Measurements from ENCODE around the gene PCDHB11. TPM values are rescaled to one million over a fixed set of nuclear protein-coding genes. Genes with fewer than 3 reads are reported as not detected.
"Not testable (repeated sequence)": the region's sequence is repeated elsewhere in the genome, so short reads cannot be mapped to it uniquely, and the experiment has no call there.

PCDHB11 gene
- total RNA-seq, 1 experiment from 2014 or later, result 0.34 TPM

DNA sequence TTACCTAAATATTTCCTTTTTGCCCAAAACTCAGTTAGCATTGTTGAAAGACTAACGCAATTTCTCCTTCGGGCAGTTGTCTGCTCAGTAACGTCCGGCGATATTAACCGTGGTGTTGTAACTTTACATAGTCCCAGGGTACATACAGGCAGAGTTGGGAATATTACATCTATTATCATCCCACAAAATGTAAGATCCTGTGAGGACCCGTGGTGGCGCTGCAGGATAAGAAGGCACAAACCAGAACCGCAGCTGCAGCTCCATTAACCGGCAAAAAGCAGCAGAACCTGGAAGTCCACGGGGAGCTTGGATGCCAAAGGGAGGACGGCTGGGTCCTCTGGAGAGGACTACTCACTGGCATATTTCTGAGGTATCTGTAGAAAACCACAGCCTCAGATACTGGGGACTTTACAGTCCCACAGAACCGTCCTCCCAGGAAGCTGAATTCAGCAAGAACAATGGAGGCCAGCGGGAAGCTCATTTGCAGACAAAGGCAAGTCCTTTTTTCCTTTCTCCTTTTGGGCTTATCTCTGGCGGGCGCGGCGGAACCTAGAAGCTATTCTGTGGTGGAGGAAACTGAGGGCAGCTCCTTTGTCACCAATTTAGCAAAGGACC is 21.7 kb upstream of the PCDHB11 start, which contains the start of gene PCDHB8:
PCDHB8 (plus strand) TSS at position 214 of the 615 bp plus-strand sequence; CDS start at position 459, 245 bp downstream.
- not testable (repeated sequence) for H3K9me3 ChIP-seq (replicated peaks); H3K27ac ChIP-seq

DNA sequence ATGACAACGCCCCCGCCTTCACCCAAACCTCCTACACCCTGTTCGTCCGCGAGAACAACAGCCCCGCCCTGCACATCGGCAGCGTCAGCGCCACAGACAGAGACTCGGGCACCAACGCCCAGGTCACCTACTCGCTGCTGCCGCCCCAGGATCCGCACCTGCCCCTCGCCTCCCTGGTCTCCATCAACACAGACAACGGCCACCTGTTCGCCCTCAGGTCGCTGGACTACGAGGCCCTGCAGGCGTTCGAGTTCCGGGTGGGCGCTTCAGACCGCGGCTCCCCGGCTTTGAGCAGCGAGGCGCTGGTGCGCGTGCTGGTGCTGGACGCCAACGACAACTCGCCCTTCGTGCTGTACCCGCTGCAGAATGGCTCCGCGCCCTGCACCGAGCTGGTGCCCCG is 20.1 kb upstream of the PCDHB11 start:
- H3K27me3 ChIP-seq (replicated peaks); DNase-seq (ENCODE audit: low read depth in 1 of 2, low spot score in 2 of 2); H3K4me1 ChIP-seq (replicated peaks); H3K27ac ChIP-seq; H3K4me3 ChIP-seq; H3K36me3 ChIP-seq: not testable (repeated sequence)
- H3K9me3 ChIP-seq (replicated peaks), result peaks cover 12% of the 10 kb centered on the region

More for the DNA sequence above, 21.7 kb upstream of the PCDHB11 start, which contains the start of gene PCDHB8:
- DNase-seq (ENCODE audit: low read depth in 1 of 2, low spot score in 2 of 2), result peak in 1 of 2 experiments; percentile 25
- not testable (repeated sequence) for H3K4me1 ChIP-seq (replicated peaks); H3K36me3 ChIP-seq; H3K27me3 ChIP-seq (replicated peaks); H3K4me3 ChIP-seq

DNA sequence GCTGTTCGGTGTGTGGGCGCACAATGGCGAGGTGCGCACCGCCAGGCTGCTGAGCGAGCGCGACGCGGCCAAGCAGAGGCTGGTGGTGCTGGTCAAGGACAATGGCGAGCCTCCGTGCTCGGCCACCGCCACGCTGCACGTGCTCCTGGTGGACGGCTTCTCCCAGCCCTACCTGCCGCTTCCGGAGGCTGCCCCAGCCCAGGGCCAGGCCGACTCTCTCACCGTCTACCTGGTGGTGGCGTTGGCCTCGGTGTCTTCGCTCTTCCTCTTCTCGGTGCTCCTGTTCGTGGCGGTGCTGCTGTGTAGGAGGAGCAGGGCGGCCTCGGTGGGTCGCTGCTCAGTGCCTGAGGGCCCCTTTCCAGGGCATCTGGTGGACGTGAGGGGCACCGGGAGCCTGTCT is 19.6 kb upstream of the PCDHB11 start:
- H3K4me1 ChIP-seq (replicated peaks); H3K36me3 ChIP-seq; H3K27ac ChIP-seq; H3K4me3 ChIP-seq; DNase-seq (ENCODE audit: low read depth in 1 of 2, low spot score in 2 of 2); H3K27me3 ChIP-seq (replicated peaks): not testable (repeated sequence)
- H3K9me3 ChIP-seq (replicated peaks), result peaks cover 16% of the 10 kb centered on the region

DNA sequence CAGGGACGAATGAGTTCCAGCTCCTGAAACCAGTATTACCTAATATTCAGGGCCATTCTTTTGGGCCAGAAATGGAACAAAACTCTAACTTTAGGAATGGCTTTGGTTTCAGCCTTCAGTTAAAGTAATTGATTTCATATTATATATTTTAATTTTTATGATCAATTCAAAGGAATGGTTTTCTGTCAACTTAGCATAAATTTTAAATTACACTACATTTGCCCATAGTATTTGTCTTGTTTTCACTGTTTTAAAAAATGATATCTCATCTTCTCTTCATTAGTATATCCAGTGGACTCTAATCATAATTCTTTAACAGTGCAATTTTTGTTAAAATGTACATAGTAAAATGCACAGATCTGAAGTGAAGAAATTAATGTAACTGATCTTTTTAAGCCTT is 19.1 kb upstream of the PCDHB11 start:
- Histone ChIP-seq H3K36me3 (peaks cover 10% of the 10 kb centered on the region), H3K9me3 (replicated peaks) (peaks cover 17% of the 10 kb centered on the region), H3K4me3 (no peak overlapping the region), H3K27ac (no peak overlapping the region), H3K4me1 (replicated peaks) (no peaks in the 10 kb centered on the region), H3K27me3 (replicated peaks) (no peaks in the 10 kb centered on the region)
- no peak for DNase-seq (ENCODE audit: low read depth in 1 of 2, low spot score in 2 of 2)

DNA sequence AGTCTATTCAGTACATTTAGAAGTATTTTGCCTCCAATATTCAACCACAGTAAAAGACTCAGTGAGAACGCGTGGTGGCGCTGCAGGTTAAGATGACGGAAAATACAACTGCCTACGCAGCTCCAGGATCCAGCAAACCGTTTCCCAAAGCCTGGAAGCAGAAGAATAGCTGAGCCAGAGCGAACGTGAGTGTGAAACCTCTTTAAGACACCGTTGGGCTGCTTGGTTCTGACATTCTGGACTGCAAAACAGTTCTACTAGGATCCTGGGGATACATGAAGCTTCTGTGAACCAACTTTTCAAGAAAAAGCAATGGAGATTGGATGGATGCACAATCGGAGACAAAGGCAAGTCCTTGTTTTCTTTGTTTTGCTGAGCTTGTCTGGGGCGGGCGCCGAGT is 17.2 kb upstream of the PCDHB11 start, which contains the start of gene PCDHB16:
PCDHB16 (plus strand) TSS at position 140 of the 400 bp plus-strand sequence; CDS start at position 313, 173 bp downstream.
- H3K36me3 ChIP-seq, result peaks cover 16% of the 10 kb centered on the region
- peaks cover 26% of the 10 kb centered on the region for H3K9me3 ChIP-seq (replicated peaks)
- no peaks in the 10 kb centered on the region for H3K27me3 ChIP-seq (replicated peaks)
- peak within 1 kb of the TSS; percentile 50 for H3K4me3 ChIP-seq
- no peaks in the 10 kb centered on the region for H3K4me1 ChIP-seq (replicated peaks)
- peak; percentile 71 to 77 for DNase-seq (ENCODE audit: low read depth in 1 of 2, low spot score in 2 of 2)
- H3K27ac ChIP-seq, result peak within 1 kb of the TSS; percentile 71

DNA sequence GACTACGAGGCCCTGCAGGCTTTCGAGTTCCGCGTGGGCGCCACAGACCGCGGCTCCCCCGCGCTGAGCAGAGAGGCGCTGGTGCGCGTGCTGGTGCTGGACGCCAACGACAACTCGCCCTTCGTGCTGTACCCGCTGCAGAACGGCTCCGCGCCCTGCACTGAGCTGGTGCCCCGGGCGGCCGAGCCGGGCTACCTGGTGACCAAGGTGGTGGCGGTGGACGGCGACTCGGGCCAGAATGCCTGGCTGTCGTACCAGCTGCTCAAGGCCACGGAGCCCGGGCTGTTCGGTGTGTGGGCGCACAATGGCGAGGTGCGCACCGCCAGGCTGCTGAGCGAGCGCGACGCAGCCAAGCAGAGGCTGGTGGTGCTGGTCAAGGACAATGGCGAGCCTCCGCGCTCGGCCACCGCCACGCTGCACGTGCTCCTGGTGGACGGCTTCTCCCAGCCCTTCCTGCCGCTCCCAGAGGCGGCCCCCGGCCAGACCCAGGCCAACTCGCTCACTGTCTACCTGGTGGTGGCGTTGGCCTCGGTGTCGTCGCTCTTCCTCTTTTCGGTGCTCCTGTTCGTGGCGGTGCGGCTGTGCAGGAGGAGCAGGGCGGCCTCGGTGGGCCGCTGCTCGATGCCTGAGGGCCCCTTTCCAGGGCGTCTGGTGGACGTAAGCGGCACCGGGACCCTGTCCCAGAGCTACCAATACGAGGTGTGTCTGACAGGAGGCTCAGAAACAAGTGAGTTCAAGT is 15.1 kb upstream of the PCDHB11 start:
- not testable (repeated sequence) for H3K4me1 ChIP-seq (replicated peaks); DNase-seq (ENCODE audit: low read depth in 1 of 2, low spot score in 2 of 2); H3K4me3 ChIP-seq; H3K27me3 ChIP-seq (replicated peaks); H3K27ac ChIP-seq
- Histone ChIP-seq H3K9me3 (replicated peaks) (peaks cover 26% of the 10 kb centered on the region), H3K36me3 (peaks cover 19% of the 10 kb centered on the region)

DNA sequence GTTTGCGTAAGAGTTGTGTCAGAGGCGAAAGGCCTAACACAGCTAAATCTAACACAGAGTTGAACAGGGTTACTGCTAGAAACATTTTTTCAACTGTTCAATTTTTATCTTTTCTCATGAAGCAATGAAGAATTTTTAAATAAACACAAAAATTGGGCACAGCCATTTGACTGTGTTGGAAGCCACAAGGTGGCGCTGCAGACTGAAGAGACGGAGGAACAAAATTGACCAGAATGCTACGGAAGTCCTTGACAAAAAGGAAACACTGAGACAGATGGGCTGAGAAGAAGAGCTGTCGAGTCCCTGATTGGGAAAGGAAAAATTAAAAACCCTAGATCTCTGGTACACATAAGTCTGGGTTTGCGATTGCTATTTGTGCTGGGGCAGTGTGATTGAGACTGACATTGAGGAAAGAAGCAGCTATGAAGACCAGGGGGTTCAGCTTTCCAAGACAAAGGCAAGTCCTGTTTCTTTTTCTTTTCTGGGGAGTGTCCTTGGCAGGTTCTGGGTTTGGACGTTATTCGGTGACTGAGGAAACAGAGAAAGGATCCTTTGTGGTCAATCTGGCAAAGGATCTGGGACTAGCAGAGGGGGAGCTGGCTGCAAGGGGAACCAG is 12.4 kb upstream of the PCDHB11 start, which contains the start of gene PCDHB9:
PCDHB9 (plus strand) TSS at position 265 of the 616 bp plus-strand sequence; CDS start at position 423, 158 bp downstream.
- Histone ChIP-seq H3K36me3 (peaks cover 19% of the 10 kb centered on the region), H3K4me3 (no peak within 1 kb of the TSS), H3K9me3 (replicated peaks) (peaks cover 26% of the 10 kb centered on the region), H3K27me3 (replicated peaks) (no peaks in the 10 kb centered on the region), H3K4me1 (replicated peaks) (no peaks in the 10 kb centered on the region), H3K27ac (no peak within 1 kb of the TSS)
- DNase-seq (ENCODE audit: low read depth in 1 of 2, low spot score in 2 of 2), result no peak

DNA sequence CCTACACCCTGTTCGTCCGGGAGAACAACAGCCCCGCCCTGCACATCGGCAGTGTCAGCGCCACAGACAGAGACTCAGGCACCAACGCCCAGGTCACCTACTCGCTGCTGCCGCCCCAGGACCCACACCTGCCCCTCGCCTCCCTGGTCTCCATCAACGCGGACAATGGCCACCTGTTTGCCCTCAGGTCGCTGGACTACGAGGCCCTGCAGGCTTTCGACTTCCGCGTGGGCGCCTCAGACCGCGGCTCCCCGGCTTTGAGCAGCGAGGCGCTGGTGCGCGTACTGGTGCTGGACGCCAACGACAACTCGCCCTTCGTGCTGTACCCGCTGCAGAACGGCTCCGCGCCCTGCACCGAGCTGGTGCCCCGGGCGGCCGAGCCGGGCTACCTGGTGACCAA is 10.7 kb upstream of the PCDHB11 start:
- DNase-seq (ENCODE audit: low read depth in 1 of 2, low spot score in 2 of 2), result peak in 1 of 2 experiments; percentile 38
- peaks cover 15% of the 10 kb centered on the region for H3K36me3 ChIP-seq
- not testable (repeated sequence) for H3K4me3 ChIP-seq; H3K4me1 ChIP-seq (replicated peaks); H3K27ac ChIP-seq; H3K27me3 ChIP-seq (replicated peaks)
- peaks cover 17% of the 10 kb centered on the region for H3K9me3 ChIP-seq (replicated peaks)

DNA sequence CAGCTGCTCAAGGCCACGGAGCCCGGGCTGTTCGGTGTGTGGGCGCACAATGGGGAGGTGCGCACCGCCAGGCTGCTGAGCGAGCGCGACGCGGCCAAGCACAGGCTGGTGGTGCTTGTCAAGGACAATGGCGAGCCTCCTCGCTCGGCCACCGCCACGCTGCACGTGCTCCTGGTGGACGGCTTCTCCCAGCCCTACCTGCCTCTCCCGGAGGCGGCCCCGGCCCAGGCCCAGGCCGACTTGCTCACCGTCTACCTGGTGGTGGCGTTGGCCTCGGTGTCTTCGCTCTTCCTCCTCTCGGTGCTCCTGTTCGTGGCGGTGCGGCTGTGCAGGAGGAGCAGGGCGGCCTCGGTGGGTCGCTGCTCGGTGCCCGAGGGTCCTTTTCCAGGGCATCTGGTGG is 10.3 kb upstream of the PCDHB11 start:
- not testable (repeated sequence) for H3K4me1 ChIP-seq (replicated peaks); H3K4me3 ChIP-seq; H3K27ac ChIP-seq; H3K27me3 ChIP-seq (replicated peaks)
- DNase-seq (ENCODE audit: low read depth in 1 of 2, low spot score in 2 of 2), result peak in 1 of 2 experiments; percentile 17
- peaks cover 17% of the 10 kb centered on the region for H3K9me3 ChIP-seq (replicated peaks)
- peaks cover 14% of the 10 kb centered on the region for H3K36me3 ChIP-seq

DNA sequence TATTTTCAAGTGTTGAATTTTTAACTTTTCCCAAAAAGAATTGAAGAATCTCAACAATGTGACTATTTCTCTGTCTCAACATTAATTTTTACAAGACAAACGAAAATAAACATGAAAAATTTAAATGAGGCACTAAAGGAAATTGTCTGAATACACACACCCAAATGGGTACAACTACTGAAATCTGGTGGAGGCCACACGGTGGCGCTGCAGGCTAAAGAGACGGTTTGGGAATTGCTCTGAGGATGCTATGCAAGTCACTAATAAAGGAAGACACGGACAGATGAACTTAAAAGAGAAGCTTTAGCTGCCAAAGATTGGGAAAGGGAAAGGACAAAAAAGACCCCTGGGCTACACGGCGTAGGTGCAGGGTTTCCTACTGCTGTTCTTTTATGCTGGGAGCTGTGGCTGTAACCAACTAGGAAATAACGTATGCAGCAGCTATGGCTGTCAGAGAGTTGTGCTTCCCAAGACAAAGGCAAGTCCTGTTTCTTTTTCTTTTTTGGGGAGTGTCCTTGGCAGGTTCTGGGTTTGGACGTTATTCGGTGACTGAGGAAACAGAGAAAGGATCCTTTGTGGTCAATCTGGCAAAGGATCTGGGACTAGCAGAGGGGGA is 7.2 kb upstream of the PCDHB11 start, which contains the start of gene PCDHB10:
PCDHB10 (plus strand) TSS at position 244 of the 616 bp plus-strand sequence; CDS start at position 444, 200 bp downstream.
- Histone ChIP-seq H3K27me3 (replicated peaks) (no peaks in the 10 kb centered on the region), H3K9me3 (replicated peaks) (peaks cover 3% of the 10 kb centered on the region), H3K27ac (no peak within 1 kb of the TSS), H3K4me3 (no peak within 1 kb of the TSS), H3K36me3 (peaks cover 3% of the 10 kb centered on the region; the same call in 1 of the 2 replicates), H3K4me1 (replicated peaks) (no peaks in the 10 kb centered on the region)
- peak; percentile 31 to 39 for DNase-seq (ENCODE audit: low read depth in 1 of 2, low spot score in 2 of 2)

DNA sequence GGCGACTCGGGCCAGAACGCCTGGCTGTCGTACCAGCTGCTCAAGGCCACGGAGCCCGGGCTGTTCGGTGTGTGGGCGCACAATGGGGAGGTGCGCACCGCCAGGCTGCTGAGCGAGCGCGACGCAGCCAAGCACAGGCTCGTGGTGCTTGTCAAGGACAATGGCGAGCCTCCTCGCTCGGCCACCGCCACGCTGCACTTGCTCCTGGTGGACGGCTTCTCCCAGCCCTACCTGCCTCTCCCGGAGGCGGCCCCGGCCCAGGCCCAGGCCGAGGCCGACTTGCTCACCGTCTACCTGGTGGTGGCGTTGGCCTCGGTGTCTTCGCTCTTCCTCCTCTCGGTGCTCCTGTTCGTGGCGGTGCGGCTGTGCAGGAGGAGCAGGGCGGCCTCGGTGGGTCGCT is 5.1 kb upstream of the PCDHB11 start:
- not testable (repeated sequence) for H3K36me3 ChIP-seq; H3K4me3 ChIP-seq; H3K4me1 ChIP-seq (replicated peaks); H3K27me3 ChIP-seq (replicated peaks); H3K27ac ChIP-seq; DNase-seq (ENCODE audit: low read depth in 1 of 2, low spot score in 2 of 2)
- H3K9me3 ChIP-seq (replicated peaks), result peaks cover 13% of the 10 kb centered on the region

DNA sequence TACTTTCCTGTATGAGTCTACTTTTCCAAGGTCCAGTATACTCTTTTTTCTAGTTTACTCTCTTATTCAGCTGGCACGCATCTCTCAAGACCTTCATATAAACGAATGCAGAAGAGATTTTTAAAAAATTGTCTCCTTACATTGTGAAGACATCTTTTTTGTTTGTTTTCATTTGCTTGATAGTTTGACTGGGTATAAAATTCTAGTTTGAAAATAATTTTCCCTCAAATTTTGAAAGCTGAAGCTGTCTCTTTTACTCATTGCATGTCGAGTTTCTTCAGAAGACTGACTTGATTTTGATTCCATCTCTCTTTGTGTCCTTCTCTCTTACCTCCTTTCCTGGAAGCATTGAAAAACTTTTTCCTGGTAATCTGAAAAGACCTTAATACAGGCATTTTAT is 3.1 kb upstream of the PCDHB11 start:
- H3K27me3 ChIP-seq (replicated peaks), result no peaks in the 10 kb centered on the region
- H3K4me1 ChIP-seq (replicated peaks), result no peaks in the 10 kb centered on the region
- no peaks in the 10 kb centered on the region for H3K36me3 ChIP-seq
- H3K4me3 ChIP-seq, result no peak overlapping the region
- no peak for DNase-seq (ENCODE audit: low read depth in 1 of 2, low spot score in 2 of 2)
- H3K9me3 ChIP-seq (replicated peaks), result peaks cover 16% of the 10 kb centered on the region
- no peak overlapping the region for H3K27ac ChIP-seq

DNA sequence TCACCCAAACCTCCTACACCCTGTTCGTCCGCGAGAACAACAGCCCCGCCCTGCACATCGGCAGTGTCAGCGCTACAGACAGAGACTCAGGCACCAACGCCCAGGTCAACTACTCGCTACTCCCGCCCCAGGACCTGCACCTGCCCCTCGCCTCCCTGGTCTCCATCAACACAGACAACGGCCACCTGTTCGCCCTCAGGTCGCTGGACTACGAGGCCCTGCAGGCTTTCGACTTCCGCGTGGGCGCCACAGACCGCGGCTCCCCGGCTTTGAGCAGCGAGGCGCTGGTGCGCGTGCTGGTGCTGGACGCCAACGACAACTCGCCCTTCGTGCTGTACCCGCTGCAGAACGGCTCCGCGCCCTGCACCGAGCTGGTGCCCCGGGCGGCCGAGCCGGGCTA is 1.7 kb downstream of the PCDHB11 start:
- DNase-seq (ENCODE audit: low read depth in 1 of 2, low spot score in 2 of 2); H3K27ac ChIP-seq; H3K27me3 ChIP-seq (replicated peaks); H3K36me3 ChIP-seq; H3K4me1 ChIP-seq (replicated peaks); H3K4me3 ChIP-seq: not testable (repeated sequence)
- H3K9me3 ChIP-seq (replicated peaks), result peaks cover 13% of the 10 kb centered on the region; the same call in 1 of the 2 replicates
